ENCODE results near the gene HPD. TPM values are rescaled to one million over a fixed set of nuclear protein-coding genes. Genes with fewer than 3 reads are reported as not detected.
"Not testable (repeated sequence)": the region's sequence is repeated elsewhere in the genome, so short reads cannot be mapped to it uniquely, and the experiment has no call there.

HPD gene
- total RNA-seq, 2 donors from 2014 or later = not detected

GRCh38 chr12:121793838-121794533 is 64.7 kb downstream of the HPD start:
- peak; percentile 65 to 69 for ATAC-seq (replicated peaks in 1 of 2)
- Mint-ChIP-seq H3K36me3 (ENCODE audit: insufficient read depth in 2 of 2) (peaks cover 15 to 25% of the 10 kb centered on the region in 2 donors), H3K4me1 (ENCODE audit: low read depth) (peaks cover 62% of the 10 kb centered on the region)

GRCh38 chr12:121793440-121793837 is 65.2 kb downstream of the HPD start, which contains the start of gene RHOF:
Gene RHOF, minus strand, starts transcription at chr12:121793688. Its CDS starts 55 bp downstream, at chr12:121793633.
- Mint-ChIP-seq H3K27me3 (ENCODE audit: low read depth) (no peaks in the 10 kb centered on the region), H3K9me3 (no peaks in the 10 kb centered on the region), H3K27ac (peak within 1 kb of the TSS; percentile 91), H3K4me1 (ENCODE audit: low read depth) (peaks cover 62% of the 10 kb centered on the region), H3K36me3 (ENCODE audit: insufficient read depth in 2 of 2) (peaks cover 13 to 24% of the 10 kb centered on the region in 2 donors), H3K4me3 (peak within 1 kb of the TSS; percentile 93 to 99)
- ATAC-seq (replicated peaks in 1 of 2) = peak; percentile 25 to 29
- DNase-seq = peak in 1 of 2 donors; percentile 80

More at GRCh38 chr12:121793838-121794533, 64.7 kb downstream of the HPD start:
- Mint-ChIP-seq H3K9me3 (no peaks in the 10 kb centered on the region), H3K4me3 (peak overlapping the region; percentile 93 to 99), H3K27ac (peak overlapping the region; percentile 81), H3K27me3 (ENCODE audit: low read depth) (no peaks in the 10 kb centered on the region)
- peak; percentile 97 to 99 for DNase-seq

GRCh38 chr12:121792607-121793439 is 65.8 kb downstream of the HPD start:
- Mint-ChIP-seq H3K27ac (peak overlapping the region; percentile 91), H3K27me3 (ENCODE audit: low read depth) (no peaks in the 10 kb centered on the region), H3K4me3 (peak overlapping the region; percentile 93 to 99), H3K4me1 (ENCODE audit: low read depth) (peaks cover 62% of the 10 kb centered on the region), H3K9me3 (no peaks in the 10 kb centered on the region), H3K36me3 (ENCODE audit: insufficient read depth in 2 of 2) (peaks cover 10 to 21% of the 10 kb centered on the region in 2 donors)
- ATAC-seq (replicated peaks in 1 of 2) (peak; percentile 25 to 36), DNase-seq (peak; percentile 83 to 85)

GRCh38 chr12:121791671-121792551 is 66.7 kb downstream of the HPD start:
- Mint-ChIP-seq H3K27me3 (ENCODE audit: low read depth) (no peaks in the 10 kb centered on the region), H3K4me3 (peak overlapping the region; percentile 93 to 99), H3K36me3 (ENCODE audit: insufficient read depth in 2 of 2) (peaks cover 6 to 19% of the 10 kb centered on the region in 2 donors), H3K9me3 (no peaks in the 10 kb centered on the region), H3K4me1 (ENCODE audit: low read depth) (peaks cover 65% of the 10 kb centered on the region), H3K27ac (peak overlapping the region; percentile 91)
- ATAC-seq (replicated peaks in 1 of 2) (no peak), DNase-seq (peak; percentile 34 to 46)

GRCh38 chr12:121790785-121791184 is 67.9 kb downstream of the HPD start:
- DNase-seq; H3K27me3 Mint-ChIP-seq (ENCODE audit: low read depth); H3K9me3 Mint-ChIP-seq; ATAC-seq (replicated peaks in 1 of 2): not testable (repeated sequence)
- Mint-ChIP-seq H3K4me3 (peak overlapping the region; percentile 93 to 99), H3K36me3 (ENCODE audit: insufficient read depth in 2 of 2) (peaks cover 6 to 28% of the 10 kb centered on the region in 2 donors), H3K27ac (peak overlapping the region; percentile 95), H3K4me1 (ENCODE audit: low read depth) (peaks cover 77% of the 10 kb centered on the region)

GRCh38 chr12:121789800-121790728 is 68.6 kb downstream of the HPD start:
- Mint-ChIP-seq H3K9me3 (no peaks in the 10 kb centered on the region), H3K36me3 (ENCODE audit: insufficient read depth in 2 of 2) (peaks cover 6 to 29% of the 10 kb centered on the region in 2 donors), H3K4me3 (peak overlapping the region; percentile 93 to 99), H3K27me3 (ENCODE audit: low read depth) (no peaks in the 10 kb centered on the region), H3K27ac (peak overlapping the region; percentile 95), H3K4me1 (ENCODE audit: low read depth) (peaks cover 78% of the 10 kb centered on the region)
- ATAC-seq (replicated peaks in 1 of 2) (peak; percentile 59 to 60), DNase-seq (peak; percentile 93 to 96)

Other genes with a start within 250 kb of the HPD start
- 10 to 100 TPM; 35.2 to 39.3 TPM for gene ORAI1, start 232.3 kb downstream of the HPD start, total RNA-seq
- 1 to 10 TPM; 2.4 to 3.2 TPM for gene MORN3, start 189.2 kb downstream of the HPD start, total RNA-seq
- gene TMEM120B, start 146.1 kb downstream of the HPD start, total RNA-seq = 10 to 100 TPM in 1 of 2 donors, 1 to 10 TPM in 1; 7.1 to 10.1 TPM
- 100 to 1,000 TPM; 154 to 165 TPM for gene RHOF, start 65.2 kb downstream of the HPD start, total RNA-seq
- 10 to 100 TPM; 20.3 to 21.2 TPM for gene SETD1B, start 54.9 kb downstream of the HPD start, total RNA-seq
- 10 to 100 TPM; 56.9 to 85.7 TPM for gene PSMD9, start 29.9 kb upstream of the HPD start, total RNA-seq
- gene CFAP251, start 59.7 kb upstream of the HPD start, total RNA-seq = 1 to 10 TPM in 1 of 2 donors, under 1 TPM in 1; 0.70 to 1.6 TPM
- 10 to 100 TPM in 1 of 2 donors, 1 to 10 TPM in 1; 6.4 to 12.2 TPM for gene BCL7A, start 163.0 kb upstream of the HPD start, total RNA-seq
- 10 to 100 TPM; 17.1 to 17.5 TPM for gene MLXIP, start 219.9 kb upstream of the HPD start, total RNA-seq